ENCODE results near the gene RCBTB1. TPM values are rescaled to one million over a fixed set of nuclear protein-coding genes. Genes with fewer than 3 reads are reported as not detected.

RCBTB1 gene
- total and polyA plus RNA-seq, 2 experiments from 2014 or later, result 15.2 to 17.2 TPM

Other genes with a start within 250 kb of the RCBTB1 start
- gene CAB39L, start 141.5 kb downstream of the RCBTB1 start, total RNA-seq, result 25.5 TPM in 2 replicates
- 22.3 and 25.9 TPM in 2 replicates for gene CAB39L, start 141.5 kb downstream of the RCBTB1 start, polyA plus RNA-seq
- gene SETDB2, start 141.3 kb downstream of the RCBTB1 start, total RNA-seq, result 7.5 and 9.1 TPM in 2 replicates
- gene SETDB2, start 141.3 kb downstream of the RCBTB1 start, polyA plus RNA-seq, result 12.4 and 17.1 TPM in 2 replicates
- gene PHF11, start 89.6 kb downstream of the RCBTB1 start, total RNA-seq, result 3.7 and 4.8 TPM in 2 replicates
- gene PHF11, start 89.6 kb downstream of the RCBTB1 start, polyA plus RNA-seq, result 9.5 and 11.8 TPM in 2 replicates
- 0.21 and 0.70 TPM in 2 replicates for gene ARL11, start 42.9 kb upstream of the RCBTB1 start, total RNA-seq
- 0.21 and 1.1 TPM in 2 replicates for gene ARL11, start 42.9 kb upstream of the RCBTB1 start, polyA plus RNA-seq
- 79.8 and 104 TPM in 2 replicates for gene EBPL, start 105.9 kb upstream of the RCBTB1 start, total RNA-seq
- gene EBPL, start 105.9 kb upstream of the RCBTB1 start, polyA plus RNA-seq, result 75.1 and 105 TPM in 2 replicates
- 23.8 and 24.1 TPM in 2 replicates for gene KPNA3, start 207.1 kb upstream of the RCBTB1 start, total RNA-seq
- 32.6 and 37.9 TPM in 2 replicates for gene KPNA3, start 207.1 kb upstream of the RCBTB1 start, polyA plus RNA-seq

All from cardiac muscle cell (in vitro differentiated cells and primary cell).